ENCODE results near the gene TOP1.
A peak's percentile ranks its signal among the peaks of the same experiment; 100 is the strongest.
"Not testable (repeated sequence)": the region's sequence is repeated elsewhere in the genome, so short reads cannot be mapped to it uniquely, and the experiment has no call there.

TOP1 gene

GRCh38 chr20:41126719-41127118 lies 98.1 kb downstream of the TOP1 start:
- FAIRE-seq = no peak

GRCh38 chr20:41128317-41128716 lies 99.7 kb downstream of the TOP1 start:
- DNase-seq (ENCODE audit: low spot score); FAIRE-seq: not testable (repeated sequence)

More at GRCh38 chr20:41126719-41127118, 98.1 kb downstream of the TOP1 start:
- DNase-seq (ENCODE audit: low spot score) = no peak

GRCh38 chr20:41131594-41132387 lies 103.2 kb downstream of the TOP1 start:
- DNase-seq (ENCODE audit: low spot score) (no peak), FAIRE-seq (no peak)

- DNase-seq (ENCODE audit: low spot score); FAIRE-seq: not testable (repeated sequence)
These were observed 103.8 kb downstream of the TOP1 start for GRCh38 chr20:41132388-41132775.

- FAIRE-seq (no peak), DNase-seq (ENCODE audit: low spot score) (no peak)
These were observed 105.2 kb downstream of the TOP1 start for GRCh38 chr20:41133709-41134361.

GRCh38 chr20:41134362-41135186 lies 106.0 kb downstream of the TOP1 start:
- FAIRE-seq = no peak
- no peak for DNase-seq (ENCODE audit: low spot score)

GRCh38 chr20:41135187-41135887 lies 106.7 kb downstream of the TOP1 start:
- DNase-seq (ENCODE audit: low spot score) (peak; percentile 20), FAIRE-seq (no peak)

GRCh38 chr20:41135888-41136679 lies 107.5 kb downstream of the TOP1 start:
- FAIRE-seq (no peak), DNase-seq (ENCODE audit: low spot score) (no peak)

GRCh38 chr20:41136680-41137613 lies 108.3 kb downstream of the TOP1 start, which contains the start of gene PLCG1:
TSS of gene PLCG1 (plus strand) at chr20:41137543. CDS start at chr20:41137642, 99 bp downstream.
- FAIRE-seq (no peak), DNase-seq (ENCODE audit: low spot score) (peak; percentile 62)

- DNase-seq (ENCODE audit: low spot score) = peak; percentile 34
- FAIRE-seq = no peak
These were observed 109.2 kb downstream of the TOP1 start for GRCh38 chr20:41137614-41138474.

- FAIRE-seq = no peak
These were observed 110.0 kb downstream of the TOP1 start for GRCh38 chr20:41138475-41139226.

GRCh38 chr20:41139227-41140093 lies 110.8 kb downstream of the TOP1 start:
- no peak for DNase-seq (ENCODE audit: low spot score)
- FAIRE-seq = no peak

More at GRCh38 chr20:41138475-41139226, 110.0 kb downstream of the TOP1 start:
- DNase-seq (ENCODE audit: low spot score) = no peak

- no peak for FAIRE-seq
These were observed 111.9 kb downstream of the TOP1 start for GRCh38 chr20:41140226-41141133.

GRCh38 chr20:41141153-41141815 lies 112.7 kb downstream of the TOP1 start:
- peak; percentile 7 for DNase-seq (ENCODE audit: low spot score)
- no peak for FAIRE-seq

More at GRCh38 chr20:41140226-41141133, 111.9 kb downstream of the TOP1 start:
- DNase-seq (ENCODE audit: low spot score) = no peak

GRCh38 chr20:41142245-41142644 lies 113.6 kb downstream of the TOP1 start:
- no peak for FAIRE-seq
- DNase-seq (ENCODE audit: low spot score) = no peak

Data from RCC 7860 (cell line).